Measurements from ENCODE around the gene GRK5.
"Not testable (repeated sequence)": the region's sequence is repeated elsewhere in the genome, so short reads cannot be mapped to it uniquely, and the experiment has no call there.

The GRK5 gene

GRCh38 chr10:119221666-119222065 lies 14.3 kb downstream of the GRK5 start:
- no peak for DNase-seq (ENCODE audit: low read depth)
- no peak for TF ChIP-seq CTCF (conservative IDR thresholded peaks at IDR 0.05; ENCODE audit: low read depth, low read length)
- no peak overlapping the region for H3K4me3 ChIP-seq (ENCODE audit: low read depth, low read length)

DNA sequence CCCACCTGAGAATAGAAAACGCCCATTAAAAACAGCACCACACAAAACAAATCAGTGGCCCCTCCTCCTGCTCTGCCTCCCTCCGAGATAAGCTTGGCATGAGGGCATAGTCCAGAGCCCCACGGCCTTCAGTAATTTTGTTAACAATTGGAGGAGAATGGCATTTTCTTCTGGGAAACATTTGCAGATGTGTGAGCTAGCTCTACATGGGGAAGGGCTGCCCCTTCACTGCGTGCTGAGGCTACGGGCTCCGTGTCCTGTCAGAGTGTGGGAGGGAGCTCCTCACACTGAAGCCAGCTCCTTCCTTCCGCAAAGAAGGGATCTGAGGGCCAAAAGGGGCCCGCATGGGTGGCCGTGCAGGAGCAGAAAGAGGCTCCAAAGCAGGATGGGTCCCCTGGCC lies 15.2 kb downstream of the GRK5 start:
- no peak for DNase-seq (ENCODE audit: low read depth)
- TF ChIP-seq CTCF (conservative IDR thresholded peaks at IDR 0.05; ENCODE audit: low read depth, low read length), result no peak
- H3K4me3 ChIP-seq (ENCODE audit: low read depth, low read length), result no peak overlapping the region

GRCh38 chr10:119222966-119223386 lies 15.6 kb downstream of the GRK5 start:
- DNase-seq (ENCODE audit: low read depth), result no peak
- no peak for TF ChIP-seq CTCF (conservative IDR thresholded peaks at IDR 0.05; ENCODE audit: low read depth, low read length)
- no peak overlapping the region for H3K4me3 ChIP-seq (ENCODE audit: low read depth, low read length)

GRCh38 chr10:119225083-119225658 lies 17.8 kb downstream of the GRK5 start:
- no peak overlapping the region for H3K4me3 ChIP-seq (ENCODE audit: low read depth, low read length)
- no peak for DNase-seq (ENCODE audit: low read depth)
- TF ChIP-seq CTCF (conservative IDR thresholded peaks at IDR 0.05; ENCODE audit: low read depth, low read length), result no peak

GRCh38 chr10:119227825-119228224 lies 20.5 kb downstream of the GRK5 start:
- DNase-seq (ENCODE audit: low read depth), result no peak
- TF ChIP-seq CTCF (conservative IDR thresholded peaks at IDR 0.05; ENCODE audit: low read depth, low read length), result no peak
- H3K4me3 ChIP-seq (ENCODE audit: low read depth, low read length), result no peak overlapping the region

DNA sequence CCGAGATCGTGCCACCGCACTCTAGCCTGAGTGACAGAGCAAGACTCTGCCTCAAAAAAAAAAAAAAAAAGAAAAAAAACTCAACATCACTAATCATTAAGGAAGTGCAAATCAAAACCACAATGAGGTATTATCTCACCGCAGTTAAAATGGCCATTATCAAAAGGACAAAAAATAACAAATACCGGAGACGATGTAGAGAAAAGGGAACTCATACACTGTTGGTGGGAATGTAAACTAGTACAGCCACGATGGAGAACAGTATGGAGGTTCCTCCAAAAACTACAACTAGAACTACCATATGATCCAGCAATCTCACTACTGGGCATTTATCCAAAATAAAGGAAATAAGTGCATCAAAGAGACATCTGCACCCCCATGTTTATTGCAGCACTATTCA lies 24.3 kb downstream of the GRK5 start:
- no peak for DNase-seq (ENCODE audit: low read depth)

DNA sequence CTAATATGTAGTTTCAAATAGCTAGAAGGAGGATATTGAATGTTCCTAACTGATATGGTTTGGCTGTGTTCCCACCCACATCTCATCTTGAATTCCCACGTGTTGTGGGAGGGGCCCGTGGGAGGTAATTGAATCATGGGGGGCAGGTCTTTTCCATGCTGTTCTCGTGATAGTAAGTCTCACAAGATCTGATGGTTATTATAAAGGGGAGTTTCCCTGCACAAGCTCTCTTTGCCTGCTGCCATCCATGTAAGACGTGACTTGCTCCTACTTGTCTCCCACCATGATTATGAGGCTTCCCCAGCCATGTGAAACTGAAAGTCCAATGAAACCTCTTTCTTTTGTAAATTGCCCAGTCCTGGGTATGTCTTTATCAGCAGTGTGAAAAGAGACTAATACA lies 25.1 kb downstream of the GRK5 start:
- DNase-seq (ENCODE audit: low read depth), result not testable (repeated sequence)

More for the DNA sequence above, 24.3 kb downstream of the GRK5 start:
- TF ChIP-seq CTCF (conservative IDR thresholded peaks at IDR 0.05; ENCODE audit: low read depth, low read length), result no peak
- no peak overlapping the region for H3K4me3 ChIP-seq (ENCODE audit: low read depth, low read length)

More for the DNA sequence above, 25.1 kb downstream of the GRK5 start:
- not testable (repeated sequence) for H3K4me3 ChIP-seq (ENCODE audit: low read depth, low read length)

All from choroid plexus epithelial cell (primary cell).